Stimulated activated CD8-positive, alpha-beta memory T cell treated with anti-CD3 and anti-CD28 coated beads, Interleukin-4, amount 100 ng/mL, for 1 hour (primary cell): Measurements from ENCODE around the gene CCNJL.

Experiments
- DNase-seq, 2 donors: peaks; one replicate each; pipeline ENCODE4 v3.0.0-alpha.2; 2020; ENCODE audit warnings: low read depth in 2 of 2, low spot score in 1 of 2

CCNJL gene

DNA sequence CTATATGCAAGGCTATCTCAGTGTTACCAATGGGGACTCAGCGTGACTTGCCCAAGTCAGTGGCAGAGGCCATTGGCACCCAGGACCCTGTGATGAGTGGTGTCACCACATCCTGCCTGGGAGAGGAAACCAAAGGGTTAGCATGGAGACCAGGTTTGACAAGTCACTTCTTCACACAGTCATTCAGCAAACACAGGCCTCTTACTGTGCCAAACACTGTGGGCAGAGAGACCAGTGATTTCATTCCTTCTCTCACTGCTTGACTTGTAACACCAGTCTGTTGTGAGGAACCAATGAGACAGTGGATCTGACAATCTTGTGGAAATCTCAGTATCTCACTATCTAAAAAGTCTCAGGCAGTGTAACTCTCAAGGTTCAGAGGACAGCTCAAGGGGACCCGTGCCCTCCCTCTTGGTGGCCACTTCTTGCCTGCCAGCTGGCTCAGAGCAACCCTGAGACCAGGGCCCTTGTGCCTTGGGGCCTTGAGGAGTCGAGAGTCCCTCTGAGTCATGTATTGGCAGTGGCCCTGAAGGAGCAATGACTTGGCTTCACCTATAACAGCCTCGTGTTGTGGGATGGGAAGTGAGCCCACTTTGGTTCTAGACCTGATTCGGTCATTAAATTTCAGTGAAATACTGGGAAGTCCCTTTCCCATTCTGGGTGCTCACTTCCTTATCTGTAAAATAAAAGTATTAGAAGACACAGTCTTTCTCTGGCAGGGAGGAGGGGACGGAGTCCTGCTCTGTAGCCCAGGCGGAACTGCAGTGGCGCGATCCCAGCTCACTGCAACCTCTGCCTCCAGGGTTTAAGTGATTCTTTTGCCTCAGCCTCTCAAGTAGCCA, 81.5 kb downstream of the CCNJL start:
- no peak for DNase-seq

- DNase-seq: no peak
Observed at GRCh38 chr5:160229190-160229742, 83.1 kb downstream of the CCNJL start, which contains the start of gene FABP6. Gene FABP6 (plus strand): TSS chr5:160229506. CDS start chr5:160229558, 52 bp downstream.

- DNase-seq: no peak
Observed at GRCh38 chr5:160227012-160227411, 85.4 kb downstream of the CCNJL start.

GRCh38 chr5:160221082-160221481, 91.3 kb downstream of the CCNJL start:
- DNase-seq: no peak

- no peak for DNase-seq
Observed at GRCh38 chr5:160219356-160219755, 93.0 kb downstream of the CCNJL start.

DNA sequence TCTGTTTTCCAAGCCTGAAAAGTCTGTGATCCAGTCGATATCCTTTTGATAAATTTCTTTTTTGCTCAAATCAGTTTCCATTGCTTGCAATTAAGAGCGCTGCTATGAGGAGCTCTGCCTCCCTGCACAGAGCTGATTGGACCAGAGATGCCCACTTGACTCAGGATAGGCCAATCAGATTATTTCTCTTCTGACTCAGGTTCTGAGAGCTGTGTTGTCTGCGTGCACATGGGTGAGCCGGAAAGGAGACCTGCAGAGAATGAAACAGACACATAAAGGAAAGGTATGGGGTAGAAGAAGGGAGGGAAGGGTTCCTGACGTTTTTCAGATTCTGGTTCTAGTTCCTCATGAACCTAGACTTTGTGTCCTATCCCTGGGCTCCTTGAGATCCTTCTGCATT, 98.8 kb downstream of the CCNJL start:
- DNase-seq: no peak

- DNase-seq: no peak
Observed at GRCh38 chr5:160211352-160211751, 101.0 kb downstream of the CCNJL start.

- DNase-seq: no peak
Observed at GRCh38 chr5:160210606-160211005, 101.8 kb downstream of the CCNJL start.

- DNase-seq: no peak
Observed at GRCh38 chr5:160209917-160210316, 102.4 kb downstream of the CCNJL start.

DNA sequence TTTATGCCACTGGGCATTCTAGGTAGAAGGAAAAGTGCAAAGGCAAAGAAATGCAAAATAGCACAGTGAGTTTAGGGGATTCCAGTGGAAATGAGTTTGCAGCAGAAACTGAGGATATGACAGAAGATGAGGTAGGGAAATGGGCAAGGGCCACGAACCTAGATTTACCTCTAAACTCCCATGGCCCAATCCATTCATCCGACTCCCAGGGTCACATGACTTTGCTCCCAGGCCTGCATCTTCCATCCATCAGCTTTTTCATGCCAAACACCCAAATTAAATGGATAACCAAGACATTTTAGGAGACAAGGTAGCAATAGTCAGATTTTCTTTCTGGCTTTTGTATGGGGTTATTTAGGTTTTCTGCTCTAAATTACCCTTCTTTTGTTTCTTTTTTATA, 105.3 kb downstream of the CCNJL start:
- no peak for DNase-seq
